Activated naive CD4-positive, alpha-beta T cell treated with anti-CD3 and anti-CD28 coated beads, Interleukin-2, amount 10 ng/mL, durations not matched to agents 5 hours and 36 hours (primary cell): ENCODE results near the gene EBF3. TPM values are rescaled to one million over a fixed set of nuclear protein-coding genes. Genes with fewer than 3 reads are reported as not detected.

Source experiments
- microRNA-seq: library from miRNA; unstranded; fragments of <30 nt; microRNA quantifications from one replicate; pipeline ENCODE4 v1.2.0, GENCODE V29; 2022; ENCODE audit warnings: borderline microRNAs expressed, borderline replicate concordance
- total RNA-seq, 2 experiments: library from RNA; stranded (reverse); gene quantifications; one replicate each; pipeline ENCODE4 v1.2.3, GENCODE V29; 2021

Gene EBF3, protein sequence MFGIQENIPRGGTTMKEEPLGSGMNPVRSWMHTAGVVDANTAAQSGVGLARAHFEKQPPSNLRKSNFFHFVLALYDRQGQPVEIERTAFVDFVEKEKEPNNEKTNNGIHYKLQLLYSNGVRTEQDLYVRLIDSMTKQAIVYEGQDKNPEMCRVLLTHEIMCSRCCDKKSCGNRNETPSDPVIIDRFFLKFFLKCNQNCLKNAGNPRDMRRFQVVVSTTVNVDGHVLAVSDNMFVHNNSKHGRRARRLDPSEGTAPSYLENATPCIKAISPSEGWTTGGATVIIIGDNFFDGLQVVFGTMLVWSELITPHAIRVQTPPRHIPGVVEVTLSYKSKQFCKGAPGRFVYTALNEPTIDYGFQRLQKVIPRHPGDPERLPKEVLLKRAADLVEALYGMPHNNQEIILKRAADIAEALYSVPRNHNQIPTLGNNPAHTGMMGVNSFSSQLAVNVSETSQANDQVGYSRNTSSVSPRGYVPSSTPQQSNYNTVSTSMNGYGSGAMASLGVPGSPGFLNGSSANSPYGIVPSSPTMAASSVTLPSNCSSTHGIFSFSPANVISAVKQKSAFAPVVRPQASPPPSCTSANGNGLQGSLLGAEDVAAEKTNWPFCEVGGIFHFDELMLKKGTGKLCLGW
- not detected for total RNA-seq

DNA sequence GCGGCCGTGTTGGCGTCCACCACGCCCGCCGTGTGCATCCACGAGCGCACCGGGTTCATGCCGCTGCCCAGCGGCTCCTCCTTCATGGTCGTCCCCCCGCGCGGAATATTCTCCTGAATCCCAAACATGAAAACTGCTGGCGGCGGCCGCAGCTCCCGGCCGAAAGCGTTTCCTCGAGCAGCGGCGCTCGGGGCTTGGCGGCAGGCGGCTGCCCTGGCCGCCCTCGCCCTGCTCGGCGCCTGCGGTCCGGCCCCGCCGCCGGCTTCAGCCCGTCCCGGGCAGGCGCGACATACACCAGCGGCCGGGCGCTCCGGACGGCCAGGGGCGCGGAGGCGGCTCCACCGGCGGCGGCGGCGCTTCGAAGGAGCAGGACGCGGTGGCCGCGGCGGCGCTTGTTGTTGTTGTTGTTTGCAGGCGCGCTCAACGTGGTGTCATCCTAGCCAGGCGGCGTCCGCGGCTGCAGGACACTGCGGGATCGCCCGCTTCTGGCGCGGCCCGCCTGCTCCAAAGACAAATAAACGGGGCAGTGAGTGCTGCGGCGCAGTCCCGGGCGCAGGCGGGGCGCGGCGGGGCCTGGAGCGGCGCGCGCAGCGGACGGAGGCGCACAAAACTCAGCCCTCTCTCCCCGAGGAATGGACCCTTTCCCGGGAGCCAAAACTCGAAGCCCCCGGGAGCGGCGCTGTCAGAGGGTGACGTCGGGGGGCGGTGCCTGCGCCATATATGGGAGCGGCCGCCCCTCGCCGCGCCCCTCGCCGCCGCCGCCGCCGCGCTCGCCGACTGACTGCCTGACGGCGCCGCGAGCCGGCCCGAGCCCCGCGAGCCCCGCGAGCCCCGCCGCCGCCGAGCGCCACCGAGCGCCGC is at the start of gene EBF3:
Gene EBF3, minus strand, starts transcription at position 634 of the 861 bp plus-strand sequence. Its CDS starts 506 bp downstream, at position 128.

Small RNA genes within 50 kb of the gene (microRNA-seq; reads per million reads assigned to microRNA genes)
- gene MIR4297 = not detected

Other genes starting within 250 kb of the EBF3 start
- 1 to 10 TPM; 3.6 to 4.0 TPM for gene C10orf143, start 146.6 kb upstream of the EBF3 start, total RNA-seq
- gene GLRX3, start 172.1 kb upstream of the EBF3 start, total RNA-seq = 10 to 100 TPM; 78.3 to 87.1 TPM